Stimulated activated CD4-positive, alpha-beta T cell treated with anti-CD3 and anti-CD28 coated beads, Interleukin-12 subunit alpha, Interleukin-12 subunit beta, amount 100 ng/mL, for 24 hours (primary cell): ENCODE results near the gene MORN3.
"Not testable (repeated sequence)": the region's sequence is repeated elsewhere in the genome, so short reads cannot be mapped to it uniquely, and the experiment has no call there.

Experiments used
- DNase-seq, 2 experiments: peaks; one replicate each; pipeline ENCODE4 v3.0.0-alpha.2; 2020; ENCODE audit warnings: low read depth in 2 of 2

Gene MORN3

GRCh38 chr12:121692744-121693143 lies 23.3 kb upstream of the MORN3 start:
- not testable (repeated sequence) for DNase-seq

- DNase-seq, result no peak
Observed at GRCh38 chr12:121689430-121689829, 20.0 kb upstream of the MORN3 start.

DNA sequence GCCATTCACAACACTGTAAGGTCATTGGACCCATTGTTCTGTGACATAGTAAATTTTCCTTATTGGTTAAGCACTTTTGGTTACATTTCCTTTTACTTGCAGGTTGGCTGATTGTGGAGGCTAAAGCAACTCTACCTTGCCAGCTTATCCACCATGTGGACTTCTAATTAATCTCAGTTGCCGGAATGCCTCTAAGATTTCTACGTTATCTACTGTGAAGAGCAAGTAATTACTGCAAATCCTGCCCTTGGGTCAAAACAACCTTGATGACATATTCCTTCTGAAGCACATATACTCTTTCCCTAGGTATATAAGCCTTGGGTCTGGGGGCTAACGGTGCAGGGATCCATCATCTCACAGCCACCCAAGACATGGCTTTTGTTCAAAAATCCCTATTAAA lies 19.5 kb upstream of the MORN3 start:
- no peak for DNase-seq

- DNase-seq, result not testable (repeated sequence)
Observed at GRCh38 chr12:121679661-121680197, 10.3 kb upstream of the MORN3 start.

- no peak for DNase-seq
Observed at GRCh38 chr12:121678716-121679300, 9.4 kb upstream of the MORN3 start.

DNA sequence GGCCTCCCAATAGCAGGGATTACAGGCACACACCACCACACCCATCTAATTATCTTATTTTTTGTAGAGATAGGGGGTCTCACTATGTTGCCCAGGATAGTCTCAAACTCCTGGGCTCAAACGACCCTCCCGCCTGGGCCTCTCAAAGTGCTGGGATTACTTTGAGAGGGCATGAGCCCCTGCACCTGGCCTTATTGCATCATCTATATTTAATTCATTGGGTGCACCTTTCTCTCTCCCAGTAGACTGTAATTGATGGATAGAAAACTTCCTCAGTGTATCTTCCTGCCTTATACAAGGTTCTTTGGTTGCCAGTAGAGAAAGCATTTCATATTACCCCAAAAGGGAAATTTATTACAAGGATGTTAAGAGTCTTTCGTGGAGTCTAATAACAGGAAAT lies 8.9 kb upstream of the MORN3 start:
- no peak for DNase-seq

DNA sequence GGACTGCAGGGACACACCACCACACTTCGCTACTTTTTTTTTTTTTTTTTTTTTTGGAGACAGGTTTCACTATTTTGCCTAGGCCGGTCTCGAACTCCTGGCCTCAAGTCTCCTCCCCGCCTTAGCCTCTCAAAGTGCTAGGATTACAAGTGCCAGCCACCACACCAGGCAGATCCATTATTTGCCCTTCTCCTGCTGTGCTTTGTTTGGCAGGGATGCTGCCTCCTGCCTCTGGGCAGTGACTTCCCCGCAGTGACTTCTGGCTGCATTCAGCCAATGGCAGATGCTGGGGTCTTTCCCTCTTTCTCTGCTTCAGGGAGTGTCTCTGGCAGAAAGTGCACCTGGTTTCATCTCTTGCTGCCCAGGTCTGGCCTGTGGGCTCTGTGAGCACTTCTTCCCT lies 6.7 kb upstream of the MORN3 start:
- DNase-seq, result no peak

- DNase-seq, result no peak
Observed at GRCh38 chr12:121673013-121673511, 3.6 kb upstream of the MORN3 start.

DNA sequence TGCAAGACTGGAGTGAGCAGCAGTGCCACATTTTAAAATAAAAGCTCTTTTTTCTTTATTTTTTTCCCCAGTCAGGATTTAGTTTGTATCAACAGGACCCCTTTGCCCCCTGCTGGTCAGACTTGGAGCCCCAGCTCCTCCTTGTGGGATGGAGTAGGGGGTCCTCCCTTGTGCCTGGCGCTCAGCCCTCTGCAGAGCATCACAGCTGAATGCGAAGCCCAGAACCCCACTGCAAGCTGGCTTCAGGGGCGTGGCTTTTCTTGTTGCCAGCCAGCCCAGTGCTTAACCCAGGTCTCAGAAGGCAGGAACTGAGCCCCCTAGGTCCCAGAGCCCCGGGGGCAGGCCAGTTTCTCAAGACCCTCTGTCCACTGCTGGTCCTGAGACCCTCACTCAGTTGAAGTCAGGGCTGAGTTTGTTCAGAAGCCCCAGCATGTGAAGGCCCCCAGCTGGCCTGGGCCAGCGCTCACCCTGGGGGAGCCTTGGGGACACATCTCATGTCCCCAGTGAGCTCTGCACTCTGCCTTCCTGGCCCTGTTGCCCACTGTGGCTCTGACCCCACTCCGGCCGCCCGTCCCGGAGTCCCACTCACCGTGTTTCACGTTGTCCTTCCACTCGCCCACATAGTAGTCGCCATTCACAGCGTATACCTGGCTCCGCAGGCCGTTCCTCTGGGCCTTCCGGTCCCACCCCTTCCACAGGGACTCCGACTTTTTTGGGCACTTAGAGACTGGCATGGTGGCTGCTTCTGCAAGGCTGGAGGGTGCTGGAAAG lies 519 bp downstream of the MORN3 start:
- DNase-seq, result peak in 1 of 2 experiments; percentile 51

- DNase-seq, result not testable (repeated sequence)
Observed at GRCh38 chr12:121666829-121667228, 2.6 kb downstream of the MORN3 start.

DNA sequence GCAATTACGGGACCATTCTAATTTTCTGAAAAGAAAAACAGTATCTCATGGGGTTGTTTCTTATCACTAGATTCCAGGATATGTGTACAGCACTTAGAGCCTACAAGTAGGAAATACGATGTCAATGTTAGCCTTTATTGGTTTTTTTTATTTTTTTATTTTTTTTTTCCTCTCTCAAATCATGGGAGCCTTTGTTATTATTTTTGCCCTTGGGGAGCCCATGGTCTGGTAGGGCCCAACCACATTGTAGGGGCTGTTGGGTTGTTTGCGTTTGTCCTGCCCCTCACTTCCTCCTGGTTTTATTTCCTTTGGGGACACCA lies 5.9 kb downstream of the MORN3 start:
- no peak for DNase-seq

DNA sequence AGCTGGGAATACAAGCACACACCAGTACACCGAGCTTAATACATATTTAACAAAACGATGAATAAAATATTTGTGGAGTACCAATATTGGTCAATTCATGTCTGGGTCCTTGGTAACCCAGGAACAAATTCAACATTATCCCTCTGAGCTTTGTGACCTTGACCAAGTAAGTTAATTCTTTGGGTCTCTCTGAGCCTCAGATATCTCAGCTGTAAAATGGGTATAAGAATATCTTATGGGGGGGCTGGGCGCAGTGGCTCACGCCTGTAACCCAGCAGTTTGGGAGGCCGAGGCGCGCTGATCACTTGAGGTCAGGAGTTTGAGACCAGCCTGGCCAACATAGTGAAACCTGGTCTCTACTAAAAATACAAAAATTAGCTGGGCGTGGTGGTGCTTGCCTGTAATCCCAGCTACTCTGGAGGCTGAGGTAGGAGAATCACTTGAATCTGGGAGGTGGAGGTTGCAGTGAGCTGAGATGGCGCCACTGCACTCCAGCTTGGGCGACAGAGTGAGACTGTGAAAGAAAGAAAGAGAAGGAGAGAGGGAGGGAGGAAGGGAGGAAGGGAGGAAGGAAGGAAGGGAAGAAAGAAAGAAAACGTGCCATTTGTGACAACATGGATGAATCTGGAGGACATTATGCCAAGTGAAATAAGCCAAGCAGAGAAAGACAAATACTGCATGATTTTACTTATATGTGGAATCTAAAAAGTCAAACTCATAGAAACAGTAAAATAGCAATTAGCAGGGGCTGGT lies 7.9 kb downstream of the MORN3 start:
- DNase-seq, result not testable (repeated sequence)

- DNase-seq, result no peak
Observed at GRCh38 chr12:121657305-121658008, 12.0 kb downstream of the MORN3 start.

GRCh38 chr12:121656122-121656521 lies 13.3 kb downstream of the MORN3 start:
- no peak for DNase-seq

DNA sequence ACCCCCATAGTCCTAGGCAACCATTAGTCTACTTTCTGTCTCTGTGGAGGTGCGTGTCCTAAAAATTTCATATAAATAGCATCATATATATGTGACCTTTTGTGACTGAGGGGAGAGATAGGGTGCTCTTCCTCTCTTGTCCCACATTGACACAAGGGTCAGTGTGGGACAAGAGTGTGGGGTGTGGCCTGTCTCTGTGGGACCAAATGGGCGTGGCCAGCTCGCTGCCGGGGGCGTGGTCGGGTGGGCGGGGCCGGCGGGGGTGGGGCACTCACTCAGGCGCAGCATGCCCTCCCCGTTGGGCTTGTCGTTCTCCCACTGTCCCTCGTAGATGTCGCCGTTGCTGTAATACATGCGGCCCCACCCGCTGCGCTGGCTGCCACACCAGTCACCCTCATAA lies 15.5 kb downstream of the MORN3 start:
- DNase-seq, result no peak

DNA sequence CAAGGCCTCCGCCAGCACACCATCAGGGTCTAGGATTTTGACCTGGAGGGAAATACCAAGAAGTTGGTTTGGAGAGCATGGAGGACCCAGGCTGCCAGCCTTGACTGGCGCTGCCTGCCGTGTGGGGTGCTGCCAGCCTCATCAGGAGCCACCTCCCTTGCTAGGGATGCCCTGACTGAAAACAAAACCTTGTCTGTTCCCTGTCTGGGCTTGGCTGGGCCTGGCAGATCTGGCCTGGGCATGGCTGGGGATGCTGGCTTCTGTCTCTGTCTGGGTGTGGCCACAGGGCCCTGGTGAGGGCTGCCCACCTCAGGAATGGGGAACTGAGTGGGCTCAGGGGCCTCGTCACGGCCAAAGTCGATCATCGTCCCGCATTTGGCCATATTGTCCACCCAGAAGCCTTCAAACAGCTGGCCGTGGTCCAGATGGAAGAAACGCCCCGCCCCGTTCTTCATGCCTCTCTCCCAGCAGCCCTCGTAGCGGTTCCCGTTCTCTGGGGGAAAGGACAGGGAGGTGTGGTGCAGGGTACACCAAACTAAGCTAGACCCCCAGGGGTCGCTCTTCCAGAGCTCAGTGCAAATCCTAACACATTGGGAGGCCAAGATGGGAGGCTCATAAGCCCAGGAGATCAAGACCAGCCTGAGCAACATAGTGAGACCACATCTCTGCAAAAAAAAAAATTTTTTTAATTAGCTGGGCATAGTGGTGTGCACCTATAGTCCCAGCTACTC lies 16.5 kb downstream of the MORN3 start:
- no peak for DNase-seq

DNA sequence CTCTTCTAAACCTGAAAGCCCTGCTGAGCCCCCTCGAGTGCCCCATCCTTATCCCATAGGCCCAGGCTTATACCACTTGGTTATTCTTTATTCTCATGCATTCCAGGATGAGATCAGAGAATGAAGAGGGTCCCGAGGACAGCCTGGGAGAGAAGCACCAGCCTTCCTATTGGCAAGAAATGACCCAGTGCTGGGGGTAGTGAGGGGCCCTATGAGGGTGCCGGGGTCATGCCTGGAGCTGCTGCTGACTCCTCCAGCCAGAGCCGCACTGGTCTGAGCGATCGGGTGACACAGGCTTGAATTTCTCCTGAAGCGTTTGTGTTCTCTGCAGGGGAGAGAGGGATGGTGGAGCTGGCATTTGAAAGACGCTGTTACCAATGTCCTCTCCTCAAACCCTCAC lies 18.1 kb downstream of the MORN3 start:
- DNase-seq, result no peak

DNA sequence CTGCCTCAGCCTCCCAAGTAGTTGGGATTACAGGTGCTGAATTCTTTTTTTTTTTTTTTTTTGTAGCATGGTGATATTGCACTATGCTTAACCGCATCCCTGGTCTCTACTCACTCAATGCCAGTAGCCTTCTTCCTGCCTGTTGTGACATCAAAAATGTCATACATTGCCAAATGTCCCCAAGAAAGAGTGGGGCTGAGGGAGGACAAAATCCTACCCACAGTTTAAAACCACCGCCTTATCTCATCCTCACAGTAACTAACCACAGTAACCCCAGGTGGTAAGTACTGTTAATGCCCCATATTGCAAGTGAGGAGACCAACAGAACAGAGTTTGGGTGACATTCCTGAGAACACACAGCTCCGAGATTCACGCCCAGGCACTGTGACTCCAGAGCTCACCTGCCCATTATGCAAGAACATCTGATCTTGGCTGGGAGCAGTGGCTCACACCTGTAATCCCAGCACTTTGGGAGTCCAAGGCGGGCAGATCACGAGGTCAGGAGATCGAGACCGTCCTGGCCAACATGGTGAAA lies 19.6 kb downstream of the MORN3 start:
- no peak for DNase-seq

- DNase-seq, result no peak
Observed at GRCh38 chr12:121649322-121649721, 20.1 kb downstream of the MORN3 start.

- DNase-seq, result no peak
Observed at GRCh38 chr12:121648458-121649028, 20.9 kb downstream of the MORN3 start.

GRCh38 chr12:121641343-121641630 lies 28.2 kb downstream of the MORN3 start:
- DNase-seq, result no peak
